ENCODE measurements around the gene GPX2.

GPX2 gene

DNA sequence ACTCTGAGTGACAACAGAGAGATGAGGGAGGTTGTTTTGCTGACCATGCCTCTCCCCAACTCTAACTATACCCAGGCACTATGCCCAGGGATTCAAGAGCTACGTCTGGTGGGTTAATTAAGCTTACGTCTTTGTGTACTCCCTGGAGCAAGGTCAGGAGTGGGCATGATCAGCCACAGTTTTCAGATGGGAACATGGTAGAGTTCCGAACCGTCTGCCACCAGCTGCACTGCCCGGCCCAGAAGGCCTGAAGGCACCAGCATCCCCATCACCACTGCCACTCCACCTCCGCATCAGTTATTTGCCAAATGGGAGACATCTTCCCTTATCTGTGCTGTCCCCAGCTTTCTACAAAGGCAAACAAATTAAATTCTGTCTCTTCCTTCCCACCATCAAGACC, 11.1 kb upstream of the GPX2 start:
- TF ChIP-seq, protein P1, sequence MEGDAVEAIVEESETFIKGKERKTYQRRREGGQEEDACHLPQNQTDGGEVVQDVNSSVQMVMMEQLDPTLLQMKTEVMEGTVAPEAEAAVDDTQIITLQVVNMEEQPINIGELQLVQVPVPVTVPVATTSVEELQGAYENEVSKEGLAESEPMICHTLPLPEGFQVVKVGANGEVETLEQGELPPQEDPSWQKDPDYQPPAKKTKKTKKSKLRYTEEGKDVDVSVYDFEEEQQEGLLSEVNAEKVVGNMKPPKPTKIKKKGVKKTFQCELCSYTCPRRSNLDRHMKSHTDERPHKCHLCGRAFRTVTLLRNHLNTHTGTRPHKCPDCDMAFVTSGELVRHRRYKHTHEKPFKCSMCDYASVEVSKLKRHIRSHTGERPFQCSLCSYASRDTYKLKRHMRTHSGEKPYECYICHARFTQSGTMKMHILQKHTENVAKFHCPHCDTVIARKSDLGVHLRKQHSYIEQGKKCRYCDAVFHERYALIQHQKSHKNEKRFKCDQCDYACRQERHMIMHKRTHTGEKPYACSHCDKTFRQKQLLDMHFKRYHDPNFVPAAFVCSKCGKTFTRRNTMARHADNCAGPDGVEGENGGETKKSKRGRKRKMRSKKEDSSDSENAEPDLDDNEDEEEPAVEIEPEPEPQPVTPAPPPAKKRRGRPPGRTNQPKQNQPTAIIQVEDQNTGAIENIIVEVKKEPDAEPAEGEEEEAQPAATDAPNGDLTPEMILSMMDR (IDR thresholded peaks at IDR 0.05; ENCODE audit: low read depth, low read length, missing control alignments), result no peak
- DNase-seq (ENCODE audit: low read depth), result no peak
- H3K4me3 ChIP-seq (ENCODE audit: low read depth, low read length), result no peak overlapping the region

DNA sequence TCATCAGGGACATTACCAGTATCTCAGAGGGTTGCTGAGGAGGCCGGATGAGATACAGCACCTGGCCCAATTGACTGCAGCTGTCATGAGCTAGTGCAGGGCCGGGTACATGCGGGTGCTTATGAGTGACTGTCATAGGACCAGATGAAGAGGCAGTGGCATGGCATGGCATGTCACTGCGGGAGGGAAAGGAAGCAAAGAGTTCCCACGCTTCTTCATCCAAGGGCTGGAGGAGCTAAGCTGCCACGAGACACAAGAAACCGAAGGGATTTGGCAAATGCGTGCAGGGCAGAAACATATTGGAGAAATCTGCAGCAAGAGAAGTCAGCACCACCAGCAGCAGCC, 10.7 kb upstream of the GPX2 start:
- DNase-seq (ENCODE audit: low read depth), result no peak
- TF ChIP-seq, protein P1 (IDR thresholded peaks at IDR 0.05; ENCODE audit: low read depth, low read length, missing control alignments), result no peak
- no peak overlapping the region for H3K4me3 ChIP-seq (ENCODE audit: low read depth, low read length)

DNA sequence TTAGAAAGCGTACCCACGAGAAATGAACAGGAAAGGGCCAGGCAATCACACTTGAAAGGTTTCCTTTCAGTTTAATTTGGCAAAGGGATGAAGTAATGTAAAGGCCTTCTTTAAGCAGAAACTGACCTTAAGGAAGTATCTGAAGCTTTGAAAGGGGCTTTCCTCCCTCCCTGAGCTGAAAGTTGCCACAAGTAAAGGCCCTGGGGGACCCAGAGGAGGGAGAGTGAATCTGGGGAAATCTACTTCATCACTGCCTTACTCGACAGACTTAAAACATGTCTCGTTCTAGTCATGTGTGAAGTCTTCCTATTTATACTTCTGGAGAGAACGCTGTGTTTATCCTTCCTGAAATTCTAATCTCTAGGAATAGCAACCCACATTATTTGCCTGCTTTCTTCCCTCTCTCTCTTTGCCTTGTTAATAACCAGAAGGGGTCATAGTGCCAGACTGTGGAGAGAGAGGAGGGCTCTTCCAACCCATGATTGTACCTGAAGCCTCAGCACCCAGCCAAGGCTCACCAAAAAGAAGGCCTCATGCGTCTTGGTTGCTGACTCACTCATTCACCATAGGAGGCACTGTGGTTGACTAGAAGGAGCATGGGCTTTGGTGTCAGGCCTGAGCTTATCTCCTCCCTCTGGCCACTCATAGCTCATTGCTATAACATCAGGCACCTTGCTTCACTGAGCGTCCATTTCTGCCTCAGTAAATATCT, 10.2 kb upstream of the GPX2 start:
- DNase-seq (ENCODE audit: low read depth), result peak; percentile 18
- H3K4me3 ChIP-seq (ENCODE audit: low read depth, low read length), result no peak overlapping the region
- TF ChIP-seq, protein P1 (IDR thresholded peaks at IDR 0.05; ENCODE audit: low read depth, low read length, missing control alignments), result peak; percentile 45

DNA sequence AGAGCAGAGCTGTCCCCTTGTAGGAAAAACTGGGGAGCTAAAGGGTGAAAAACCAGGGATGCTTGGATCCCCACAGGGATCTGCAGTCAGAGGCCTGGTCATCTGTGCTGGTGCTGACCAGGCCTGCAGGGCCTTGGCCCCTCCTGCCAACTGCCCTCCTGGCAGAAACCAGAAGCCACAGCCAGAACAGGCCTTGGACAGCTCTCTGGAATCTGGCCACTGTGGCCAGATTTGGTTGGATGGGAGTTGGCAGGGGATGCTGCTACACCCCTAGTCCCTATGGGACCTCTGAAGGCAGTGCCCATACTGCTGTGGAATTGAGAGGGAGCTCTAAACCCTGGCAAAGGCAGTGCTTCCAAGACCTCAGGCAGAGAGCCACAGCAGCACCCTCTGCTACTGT, 9.2 kb upstream of the GPX2 start:
- TF ChIP-seq, protein P1 (IDR thresholded peaks at IDR 0.05; ENCODE audit: low read depth, low read length, missing control alignments), result no peak
- H3K4me3 ChIP-seq (ENCODE audit: low read depth, low read length), result no peak overlapping the region
- no peak for DNase-seq (ENCODE audit: low read depth)

DNA sequence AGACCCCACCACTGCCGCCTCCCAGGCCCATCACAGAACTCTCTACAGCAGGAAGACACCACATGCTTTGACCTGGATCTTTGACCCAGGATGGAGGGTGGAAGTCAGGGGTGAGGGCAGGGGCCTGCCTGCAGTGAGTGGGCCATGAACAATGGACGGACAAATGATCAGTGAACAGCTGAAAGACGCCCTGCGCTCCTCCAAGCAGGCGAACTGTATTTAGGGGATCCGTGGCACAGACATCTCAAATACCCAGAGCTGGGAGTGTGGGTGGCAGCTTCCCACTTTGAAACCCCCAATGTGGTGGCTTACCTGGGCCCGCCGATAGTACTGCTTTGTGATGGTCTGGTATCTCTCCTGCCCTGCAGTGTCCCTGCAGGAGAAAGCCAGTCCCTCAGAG, 8.7 kb upstream of the GPX2 start:
- no peak for DNase-seq (ENCODE audit: low read depth)
- TF ChIP-seq, protein P1 (IDR thresholded peaks at IDR 0.05; ENCODE audit: low read depth, low read length, missing control alignments), result no peak
- H3K4me3 ChIP-seq (ENCODE audit: low read depth, low read length), result no peak overlapping the region

DNA sequence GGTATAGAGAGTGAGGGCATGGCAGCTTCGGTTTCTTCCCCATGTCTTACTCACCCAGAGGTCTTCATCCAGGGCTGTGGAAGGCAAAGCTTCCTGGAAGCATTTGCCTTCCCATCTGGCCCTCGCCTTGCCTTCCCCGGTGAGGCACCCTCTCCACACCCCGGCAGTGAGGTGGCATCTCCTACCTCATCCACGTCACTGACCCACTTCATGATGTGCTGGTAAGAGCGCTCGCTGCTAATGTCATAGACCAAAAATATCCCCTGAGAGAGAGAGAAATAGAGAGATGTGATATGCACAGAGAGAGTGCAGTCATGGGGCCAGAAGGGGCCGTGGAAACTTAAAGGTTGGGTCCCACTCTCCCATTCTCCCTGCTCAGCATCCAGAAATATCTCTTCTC, 8.3 kb upstream of the GPX2 start:
- H3K4me3 ChIP-seq (ENCODE audit: low read depth, low read length), result no peak overlapping the region
- TF ChIP-seq, protein P1 (IDR thresholded peaks at IDR 0.05; ENCODE audit: low read depth, low read length, missing control alignments), result no peak
- DNase-seq (ENCODE audit: low read depth), result no peak

DNA sequence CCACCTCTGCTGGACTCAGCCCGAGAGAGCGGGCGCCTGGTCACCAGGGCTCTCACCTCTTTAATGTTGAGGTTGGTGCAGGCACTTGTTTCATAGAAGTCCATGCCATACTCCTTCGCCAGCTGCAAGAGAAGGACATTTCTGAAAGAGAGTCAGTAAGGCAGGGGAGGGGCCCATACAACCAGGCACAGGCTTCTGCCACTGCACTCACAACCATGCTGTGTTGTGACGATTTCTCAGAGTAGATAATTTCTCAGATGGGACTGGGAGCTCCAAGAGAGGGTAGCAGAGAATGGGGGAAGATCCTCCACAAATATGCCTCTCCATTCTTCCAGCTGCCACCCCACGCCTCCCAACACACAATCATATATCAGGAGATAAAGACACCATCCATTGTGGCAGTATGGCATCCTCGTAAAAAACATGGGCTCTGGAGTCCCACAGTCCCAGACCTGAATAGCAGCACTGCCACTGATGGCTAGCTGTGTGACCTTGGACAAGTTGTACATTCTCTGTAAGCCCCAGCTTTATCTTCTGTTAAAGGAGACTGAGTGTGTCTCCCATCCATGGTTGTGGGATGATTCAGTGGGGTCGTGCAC, 6.2 kb upstream of the GPX2 start:
- H3K4me3 ChIP-seq (ENCODE audit: low read depth, low read length), result no peak overlapping the region
- TF ChIP-seq, protein P1 (IDR thresholded peaks at IDR 0.05; ENCODE audit: low read depth, low read length, missing control alignments), result no peak
- no peak for DNase-seq (ENCODE audit: low read depth)
